Esophagus squamous epithelium (tissue), 4 donors: ENCODE measurements around the gene MCFD2.

Experiments
- POLR2A ChIP-seq, 4 donors: fragments of 450-650 bp; IDR thresholded peaks; one replicate each; pipeline ENCODE4 v1.6.1; 2017; ENCODE audit warnings: antibody characterized with exemption in 4 of 4, mild to moderate bottlenecking in 4 of 4, moderate library complexity in 3 of 4
- TF ChIP-seq, protein P1 (sequence below), 6 experiments: fragments of 450-650 bp in 4 of 6; fragments of 200-600 bp in 2 of 6; sonication (generic) in 2 of 6; IDR thresholded peaks; one replicate each; pipeline ENCODE4 v1.5.1; 2016 to 2019; ENCODE audit warnings: antibody characterized with exemption in 6 of 6, mild to moderate bottlenecking in 4 of 6, moderate library complexity in 4 of 6

DNA sequence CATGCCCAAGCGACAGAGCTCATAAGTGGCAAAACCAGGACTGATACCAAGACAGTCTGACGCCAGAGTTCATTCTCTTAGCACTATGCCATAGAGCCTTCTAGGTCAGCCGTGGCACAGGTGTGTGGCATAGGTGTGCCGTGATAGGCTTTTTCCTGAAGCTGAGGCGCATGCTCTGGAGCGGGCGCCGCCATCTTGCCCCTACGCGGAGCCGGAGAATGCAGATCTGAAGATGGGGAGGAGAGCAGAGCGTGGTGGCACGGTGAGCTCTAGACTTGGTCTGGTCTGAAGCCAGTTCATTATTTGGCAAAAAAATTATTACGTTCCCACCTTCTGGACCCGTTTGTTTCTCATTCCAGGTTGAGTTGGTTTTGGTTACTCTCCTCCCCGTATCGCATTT, 16.6 kb downstream of the MCFD2 start:
- TF ChIP-seq, protein P1, sequence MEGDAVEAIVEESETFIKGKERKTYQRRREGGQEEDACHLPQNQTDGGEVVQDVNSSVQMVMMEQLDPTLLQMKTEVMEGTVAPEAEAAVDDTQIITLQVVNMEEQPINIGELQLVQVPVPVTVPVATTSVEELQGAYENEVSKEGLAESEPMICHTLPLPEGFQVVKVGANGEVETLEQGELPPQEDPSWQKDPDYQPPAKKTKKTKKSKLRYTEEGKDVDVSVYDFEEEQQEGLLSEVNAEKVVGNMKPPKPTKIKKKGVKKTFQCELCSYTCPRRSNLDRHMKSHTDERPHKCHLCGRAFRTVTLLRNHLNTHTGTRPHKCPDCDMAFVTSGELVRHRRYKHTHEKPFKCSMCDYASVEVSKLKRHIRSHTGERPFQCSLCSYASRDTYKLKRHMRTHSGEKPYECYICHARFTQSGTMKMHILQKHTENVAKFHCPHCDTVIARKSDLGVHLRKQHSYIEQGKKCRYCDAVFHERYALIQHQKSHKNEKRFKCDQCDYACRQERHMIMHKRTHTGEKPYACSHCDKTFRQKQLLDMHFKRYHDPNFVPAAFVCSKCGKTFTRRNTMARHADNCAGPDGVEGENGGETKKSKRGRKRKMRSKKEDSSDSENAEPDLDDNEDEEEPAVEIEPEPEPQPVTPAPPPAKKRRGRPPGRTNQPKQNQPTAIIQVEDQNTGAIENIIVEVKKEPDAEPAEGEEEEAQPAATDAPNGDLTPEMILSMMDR (IDR thresholded peaks at IDR 0.05), result no peak
- TF ChIP-seq POLR2A (IDR thresholded peaks at IDR 0.05), result no peak
